Measurements from ENCODE around the gene COL20A1.

Gene COL20A1

GRCh38 chr20:63268256-63268655, 24.7 kb upstream of the COL20A1 start:
- no peak overlapping the region for H3K4me3 ChIP-seq (ENCODE audit: low read depth, low read length)
- TF ChIP-seq MAX (IDR thresholded peaks at IDR 0.05; ENCODE audit: low read depth, low read length): no peak
- TF ChIP-seq MYC (IDR thresholded peaks at IDR 0.05; ENCODE audit: low read depth, low read length): no peak
- no peak for TF ChIP-seq POLR2A (IDR thresholded peaks at IDR 0.05; ENCODE audit: extremely low read depth, insufficient read length)
- no peak for TF ChIP-seq CTCF (IDR thresholded peaks at IDR 0.05; ENCODE audit: low read depth, low read length)
- DNase-seq (ENCODE audit: low read depth): no peak

- TF ChIP-seq POLR2A (IDR thresholded peaks at IDR 0.05; ENCODE audit: extremely low read depth, insufficient read length) (no peak), MYC (IDR thresholded peaks at IDR 0.05; ENCODE audit: low read depth, low read length) (no peak), CTCF (IDR thresholded peaks at IDR 0.05; ENCODE audit: low read depth, low read length) (no peak), MAX (IDR thresholded peaks at IDR 0.05; ENCODE audit: low read depth, low read length) (no peak)
- DNase-seq (ENCODE audit: low read depth): no peak
- no peak overlapping the region for H3K4me3 ChIP-seq (ENCODE audit: low read depth, low read length)
Observed at GRCh38 chr20:63268671-63269439, 24.1 kb upstream of the COL20A1 start.

GRCh38 chr20:63269724-63270123, 23.3 kb upstream of the COL20A1 start:
- no peak for DNase-seq (ENCODE audit: low read depth)
- TF ChIP-seq CTCF (IDR thresholded peaks at IDR 0.05; ENCODE audit: low read depth, low read length) (no peak), MYC (IDR thresholded peaks at IDR 0.05; ENCODE audit: low read depth, low read length) (no peak), POLR2A (IDR thresholded peaks at IDR 0.05; ENCODE audit: extremely low read depth, insufficient read length) (no peak), MAX (IDR thresholded peaks at IDR 0.05; ENCODE audit: low read depth, low read length) (no peak)
- no peak overlapping the region for H3K4me3 ChIP-seq (ENCODE audit: low read depth, low read length)

- TF ChIP-seq POLR2A (IDR thresholded peaks at IDR 0.05; ENCODE audit: extremely low read depth, insufficient read length) (no peak), MAX (IDR thresholded peaks at IDR 0.05; ENCODE audit: low read depth, low read length) (no peak), MYC (IDR thresholded peaks at IDR 0.05; ENCODE audit: low read depth, low read length) (no peak), CTCF (IDR thresholded peaks at IDR 0.05; ENCODE audit: low read depth, low read length) (no peak)
- no peak overlapping the region for H3K4me3 ChIP-seq (ENCODE audit: low read depth, low read length)
- peak; percentile 26 for DNase-seq (ENCODE audit: low read depth)
Observed at GRCh38 chr20:63270606-63271325, 22.2 kb upstream of the COL20A1 start.

- peak; percentile 93 for DNase-seq (ENCODE audit: low read depth)
- TF ChIP-seq POLR2A (IDR thresholded peaks at IDR 0.05; ENCODE audit: extremely low read depth, insufficient read length): peak; percentile 75
- no peak for TF ChIP-seq CTCF (IDR thresholded peaks at IDR 0.05; ENCODE audit: low read depth, low read length)
- TF ChIP-seq MAX (IDR thresholded peaks at IDR 0.05; ENCODE audit: low read depth, low read length): 0 out of 2 replicates have a peak, but pooled peaks have one; percentile 26
- peak; percentile 55 for TF ChIP-seq MYC (IDR thresholded peaks at IDR 0.05; ENCODE audit: low read depth, low read length)
Observed at GRCh38 chr20:63272105-63273058, 20.6 kb upstream of the COL20A1 start, which contains the start of gene ARFGAP1. TSS of gene ARFGAP1 (plus strand) at chr20:63272813. CDS start at chr20:63275581, 2,768 bp downstream.

More at GRCh38 chr20:63272105-63273058, 20.6 kb upstream of the COL20A1 start, which contains the start of gene ARFGAP1:
- H3K4me3 ChIP-seq (ENCODE audit: low read depth, low read length): peak within 1 kb of the TSS; percentile 86

Measured in NB4 (cell line).